Naive thymus-derived CD4-positive, alpha-beta T cell (primary cell): Measurements from ENCODE around the gene TMEM79. TPM values are rescaled to one million over a fixed set of nuclear protein-coding genes. Genes with fewer than 3 reads are reported as not detected.

Experiments
- ATAC-seq: fragments of 150-1000 bp; cut with Tn5 transposase; 2 replicates; pipeline ENCODE4 v1.10.0; 2021; ENCODE audit warnings: mild to moderate bottlenecking, moderate library complexity
- CTCF ChIA-PET: fragments of 350-600 bp; sonication (Branson Sonifier 250); formaldehyde crosslinking; loops from one replicate; lab custom pipeline; 2021; ENCODE audit warnings: antibody characterized with exemption; lab: Charles Lee
- POLR2A ChIA-PET: fragments of 350-600 bp; sonication (Branson Sonifier 250); formaldehyde crosslinking; loops from one replicate; lab custom pipeline; 2021; ENCODE audit warnings: antibody characterized with exemption, inconsistent platforms; lab: Charles Lee
- DNase-seq, 9 donors: peaks; one replicate each; pipeline versions ENCODE4 v3.0.0 to v3.0.0-alpha.2; 2020 to 2022; ENCODE audit warnings: mixed read lengths in 1 of 9
- H3K27ac ChIP-seq: one replicate; pipeline ENCODE4 v1.7.0; 2013; ENCODE audit warnings: mild to moderate bottlenecking, low read depth, low read length, moderate library complexity
- H3K27me3 ChIP-seq, 2 donors: one replicate each; pipeline ENCODE4 v1.7.0; 2013; ENCODE audit warnings: low read length in 2 of 2, mild to moderate bottlenecking in 2 of 2, moderate library complexity in 2 of 2; ENCODE audit not compliant: control insufficient read depth in 2 of 2, insufficient read depth in 2 of 2
- H3K36me3 ChIP-seq, 3 experiments: 1 replicate in 2 of 3; 2 replicates in 1 of 3; pipeline ENCODE4 v1.7.0; 2013; ENCODE audit warnings: low read length in 3 of 3, mild to moderate bottlenecking in 3 of 3, moderate library complexity in 1 of 3; ENCODE audit not compliant: insufficient read depth in 3 of 3, control insufficient read depth in 2 of 3
- H3K4me1 ChIP-seq, 2 donors: one replicate each; pipeline ENCODE4 v1.7.0; 2013; ENCODE audit warnings: low read length in 2 of 2, mild to moderate bottlenecking in 2 of 2, moderate library complexity in 1 of 2; ENCODE audit not compliant: control insufficient read depth in 2 of 2, insufficient read depth in 2 of 2
- H3K4me3 ChIP-seq: 2 replicates; pipeline ENCODE4 v1.7.0; 2013; ENCODE audit warnings: mild to moderate bottlenecking, low read length
- H3K9me3 ChIP-seq, 3 experiments: 1 replicate in 2 of 3; 2 replicates in 1 of 3; pipeline ENCODE4 v1.7.0; 2013; ENCODE audit warnings: low read length in 3 of 3; ENCODE audit not compliant: control insufficient read depth in 2 of 3
- H3K27ac Mint-ChIP-seq, 9 donors: one replicate each; pipeline ENCODE4 v1.8.0; 2020 to 2022; ENCODE audit warnings: mixed read lengths in 9 of 9, mild to moderate bottlenecking in 8 of 9, moderate library complexity in 5 of 9, inconsistent platforms in 2 of 9
- H3K27me3 Mint-ChIP-seq, 5 donors: one replicate each; pipeline ENCODE4 v1.8.0; 2021 to 2022; ENCODE audit warnings: mixed read lengths in 5 of 5, mild to moderate bottlenecking in 1 of 5
- H3K36me3 Mint-ChIP-seq, 5 donors: one replicate each; pipeline ENCODE4 v1.8.0; 2020 to 2022; ENCODE audit warnings: mixed read lengths in 5 of 5, mild to moderate bottlenecking in 3 of 5, inconsistent platforms in 1 of 5
- H3K4me1 Mint-ChIP-seq, 7 donors: one replicate each; pipeline ENCODE4 v1.8.0; 2020 to 2022; ENCODE audit warnings: mixed read lengths in 7 of 7, mild to moderate bottlenecking in 3 of 7, inconsistent platforms in 1 of 7
- H3K4me3 Mint-ChIP-seq, 10 donors: one replicate each; pipeline ENCODE4 v1.8.0; 2020 to 2022; ENCODE audit warnings: mild to moderate bottlenecking in 10 of 10, mixed read lengths in 10 of 10, moderate library complexity in 6 of 10, inconsistent platforms in 2 of 10
- H3K9me3 Mint-ChIP-seq, 11 donors: one replicate each; pipeline ENCODE4 v1.8.0; 2020 to 2022; ENCODE audit warnings: mixed read lengths in 11 of 11, mild to moderate bottlenecking in 4 of 11, inconsistent platforms in 1 of 11, moderate library complexity in 1 of 11
- intact Hi-C, 2 donors: fragments of 100-400 bp; cut with micrococcal nuclease; formaldehyde crosslinking; loops; one replicate each; pipeline ENCODE4 v1.15.1; 2023
- polyA plus RNA-seq, 2 donors: library from polyadenylated mRNA; unstranded; fragments of 300-500 nt; fragmentation: Illumina TruSeq; gene quantifications; one replicate each; pipeline ENCODE4 v1.2.3, GENCODE V29; 2021
- total RNA-seq, 6 experiments: library from RNA in 5 of 6; stranded (reverse) in 5 of 6; gene quantifications; 1 replicate in 5 of 6; 2 replicates in 1 of 6; pipeline ENCODE4 v1.2.3 and lab custom pipeline; 2021 to 2026

The TMEM79 gene
- total and polyA plus RNA-seq, 7 experiments from 2014 or later = 4.3 to 18.6 (median 9.8) TPM

DNA sequence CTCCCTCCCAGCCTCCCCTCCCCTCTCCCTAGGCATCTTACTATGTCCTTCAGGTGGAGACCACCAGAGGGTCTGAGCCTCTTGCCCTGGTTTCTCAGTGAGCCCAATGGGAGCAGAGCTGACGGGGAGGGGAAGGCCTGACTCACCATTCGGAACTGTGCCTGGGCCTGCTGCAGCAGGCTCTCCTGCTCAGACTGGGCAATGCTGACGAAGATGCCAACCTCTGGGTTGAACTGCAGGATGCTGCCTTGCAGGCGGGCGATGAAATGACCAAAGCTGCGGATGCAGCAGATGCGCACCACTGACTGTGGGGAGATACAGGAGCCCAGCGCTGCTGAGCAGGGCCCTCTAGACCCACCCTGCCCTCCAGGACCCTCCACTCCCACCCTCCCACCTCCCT lies 25.3 kb upstream of the TMEM79 start:
- H3K9me3 ChIP-seq = no peaks in the 10 kb centered on the region
- H3K4me3 Mint-ChIP-seq = no peak overlapping the region
- ATAC-seq (no peak), DNase-seq (no peak)
- POLR2A ChIA-PET = no interaction called here
- no peaks in the 10 kb centered on the region for H3K27me3 Mint-ChIP-seq
- H3K4me3 ChIP-seq = no peak overlapping the region
- peaks cover 0 to 16% (median 4%) of the 10 kb centered on the region in 7 donors for H3K4me1 Mint-ChIP-seq
- no peak overlapping the region for H3K27ac ChIP-seq
- CTCF ChIA-PET = no interaction called here
- H3K9me3 Mint-ChIP-seq = peaks cover 0 to 2% (median 0%) of the 10 kb centered on the region in 11 donors
- H3K27me3 ChIP-seq = no peaks in the 10 kb centered on the region
- peaks cover 23 to 82% (median 35%) of the 10 kb centered on the region in 3 experiments for H3K36me3 ChIP-seq
- no peak overlapping the region for H3K27ac Mint-ChIP-seq
- H3K4me1 ChIP-seq = no peaks in the 10 kb centered on the region
- intact Hi-C loops = no loop called here
- peaks cover 25 to 54% (median 27%) of the 10 kb centered on the region in 5 donors for H3K36me3 Mint-ChIP-seq

DNA sequence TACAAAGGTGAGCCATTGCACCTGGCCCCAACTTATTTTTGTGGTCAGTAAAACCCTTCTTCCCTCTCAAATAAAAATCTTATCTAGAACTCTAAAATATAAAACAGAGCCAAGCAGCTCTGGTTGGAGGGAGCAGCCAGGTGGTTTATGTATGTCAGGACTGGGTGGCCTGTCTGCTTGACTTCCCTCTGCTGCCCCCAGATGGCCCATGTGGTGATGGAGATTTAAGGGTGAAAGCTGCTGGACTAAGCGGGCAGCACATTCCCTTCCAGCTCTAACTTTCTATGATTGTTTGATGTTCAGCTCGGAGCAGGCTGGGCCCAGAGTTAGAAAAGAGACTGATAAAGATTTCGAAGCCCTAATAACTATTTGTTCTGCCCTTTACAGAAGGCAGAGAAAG lies 24.3 kb upstream of the TMEM79 start:
- Mint-ChIP-seq H3K27me3 (no peaks in the 10 kb centered on the region), H3K4me3 (no peak overlapping the region), H3K27ac (peak overlapping the region in 2 of 9 donors; percentile 21 to 26), H3K9me3 (peaks cover 0 to 2% (median 0%) of the 10 kb centered on the region in 11 donors), H3K36me3 (peaks cover 25 to 55% (median 30%) of the 10 kb centered on the region in 5 donors), H3K4me1 (peaks cover 0 to 16% (median 4%) of the 10 kb centered on the region in 7 donors)
- no peak for DNase-seq
- Histone ChIP-seq H3K27me3 (no peaks in the 10 kb centered on the region), H3K9me3 (no peaks in the 10 kb centered on the region), H3K36me3 (peaks cover 23 to 81% (median 35%) of the 10 kb centered on the region in 3 experiments), H3K4me3 (no peak overlapping the region), H3K27ac (no peak overlapping the region), H3K4me1 (no peaks in the 10 kb centered on the region)
- intact Hi-C loops = no loop called here
- CTCF ChIA-PET = no interaction called here
- POLR2A ChIA-PET = no interaction called here
- ATAC-seq = no peak

DNA sequence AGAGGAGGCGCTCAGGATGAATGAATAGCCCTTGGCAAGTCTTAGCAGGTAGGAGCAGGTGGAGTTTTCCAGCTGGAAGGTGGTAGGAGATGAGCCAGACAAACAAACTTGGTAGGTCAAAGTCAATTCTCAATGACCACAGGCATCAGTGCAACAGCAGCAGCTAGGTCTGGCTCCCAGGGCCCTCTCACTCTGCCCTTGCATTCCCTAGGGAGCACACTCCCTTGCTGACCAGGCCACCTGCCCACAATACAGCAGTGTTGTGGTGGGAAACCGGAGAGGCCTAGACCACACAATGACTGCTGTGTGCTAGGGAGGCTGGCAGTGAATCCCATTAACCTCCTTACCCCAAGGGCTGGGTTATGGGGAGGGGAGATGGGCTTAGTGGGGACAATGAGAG lies 23.2 kb upstream of the TMEM79 start:
- Mint-ChIP-seq H3K27ac (peak overlapping the region in 3 of 9 donors; percentile 15 to 75 (median 26)), H3K4me3 (no peak overlapping the region), H3K27me3 (no peaks in the 10 kb centered on the region), H3K9me3 (peaks cover 0 to 2% (median 0%) of the 10 kb centered on the region in 11 donors), H3K4me1 (peaks cover 0 to 16% (median 4%) of the 10 kb centered on the region in 7 donors), H3K36me3 (peaks cover 26 to 63% (median 36%) of the 10 kb centered on the region in 5 donors)
- intact Hi-C loops = no loop called here
- ATAC-seq (no peak), DNase-seq (no peak)
- Histone ChIP-seq H3K36me3 (peaks cover 19 to 88% (median 34%) of the 10 kb centered on the region in 3 experiments), H3K27me3 (no peaks in the 10 kb centered on the region), H3K9me3 (no peaks in the 10 kb centered on the region), H3K4me3 (no peak overlapping the region), H3K27ac (no peak overlapping the region), H3K4me1 (no peaks in the 10 kb centered on the region)
- CTCF ChIA-PET = no interaction called here
- POLR2A ChIA-PET = no interaction called here

DNA sequence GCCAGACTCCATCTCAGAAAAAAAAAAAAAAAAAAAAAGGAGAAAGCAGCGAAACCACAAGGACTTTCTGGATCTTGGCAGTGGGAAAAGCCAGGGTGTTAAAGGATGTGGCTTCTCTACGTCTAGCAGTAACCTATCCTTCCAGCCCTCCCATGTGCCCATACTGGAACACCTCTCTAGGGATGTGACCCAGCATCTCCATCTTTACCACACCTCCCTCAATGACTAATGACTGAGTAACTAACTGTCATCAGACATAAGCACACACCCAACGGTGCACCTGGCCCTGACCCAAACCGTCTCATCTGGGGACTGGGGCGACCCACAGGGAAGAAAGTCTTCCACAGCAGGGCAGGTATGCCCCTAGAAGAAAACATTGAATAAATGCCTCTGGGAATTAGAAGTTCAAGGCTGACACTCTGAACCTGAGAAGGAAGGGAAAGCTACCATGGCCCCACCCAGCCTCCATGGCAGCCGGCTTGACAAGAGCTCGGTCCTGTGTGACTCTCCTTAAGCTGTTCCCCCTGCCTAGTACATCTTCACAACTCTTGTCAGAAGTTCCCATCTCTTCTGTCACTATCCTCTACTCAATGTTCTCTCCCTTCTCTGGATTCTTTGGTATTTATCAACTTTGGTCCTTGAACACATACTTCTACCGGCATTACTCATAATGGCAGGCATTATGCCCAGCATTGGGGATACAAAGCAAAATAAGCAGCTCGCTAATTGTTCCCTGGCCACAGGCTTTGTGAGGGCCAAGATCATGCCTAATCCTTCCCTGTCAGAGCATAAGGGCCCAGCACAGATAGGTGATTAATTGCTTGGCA lies 21.5 kb upstream of the TMEM79 start:
- CTCF ChIA-PET = no interaction called here
- ATAC-seq = no peak
- H3K27ac ChIP-seq = no peak overlapping the region
- no peak overlapping the region for H3K4me3 ChIP-seq
- Mint-ChIP-seq H3K36me3 (peaks cover 29 to 75% (median 44%) of the 10 kb centered on the region in 5 donors), H3K9me3 (peaks cover 0 to 2% (median 0%) of the 10 kb centered on the region in 11 donors), H3K27ac (peak overlapping the region in 2 of 9 donors; percentile 7 to 56), H3K4me1 (peaks cover 0 to 21% (median 3%) of the 10 kb centered on the region in 7 donors), H3K4me3 (no peak overlapping the region), H3K27me3 (no peaks in the 10 kb centered on the region)
- POLR2A ChIA-PET = interaction anchor here (0.9 kb wide), 1 partner anchor 20 kb away, joined by 3 read pairs; the partner anchor contains the start of gene SMG5
- DNase-seq = no peak
- peaks cover 20 to 88% (median 35%) of the 10 kb centered on the region in 3 experiments for H3K36me3 ChIP-seq
- no peaks in the 10 kb centered on the region for H3K9me3 ChIP-seq
- H3K27me3 ChIP-seq = no peaks in the 10 kb centered on the region
- no peaks in the 10 kb centered on the region for H3K4me1 ChIP-seq
- intact Hi-C loops = no loop called here

DNA sequence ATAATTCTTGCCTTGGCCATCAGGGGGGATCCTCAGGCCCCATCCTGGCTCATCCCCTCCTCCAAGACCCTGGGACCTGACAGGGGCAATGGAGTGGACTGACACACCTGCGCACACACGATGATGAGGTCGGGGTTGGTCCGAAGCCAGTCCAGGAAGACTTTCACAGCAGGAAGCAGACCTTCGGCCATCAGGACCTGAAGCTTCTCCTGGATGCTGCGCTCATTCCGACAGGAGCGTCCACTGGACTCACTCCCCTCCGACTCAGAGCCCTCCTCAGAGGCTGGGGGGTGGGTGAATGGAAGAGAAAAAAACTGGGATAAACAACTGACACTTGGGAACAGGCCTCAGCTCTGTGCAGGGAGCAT lies 20.9 kb upstream of the TMEM79 start:
- ATAC-seq (no peak), DNase-seq (no peak)
- Mint-ChIP-seq H3K4me3 (no peak overlapping the region), H3K36me3 (peaks cover 29 to 73% (median 44%) of the 10 kb centered on the region in 5 donors), H3K27ac (no peak overlapping the region), H3K9me3 (peaks cover 0 to 2% (median 0%) of the 10 kb centered on the region in 11 donors), H3K27me3 (no peaks in the 10 kb centered on the region), H3K4me1 (peaks cover 0 to 21% (median 0%) of the 10 kb centered on the region in 7 donors)
- no peak overlapping the region for H3K27ac ChIP-seq
- H3K27me3 ChIP-seq = no peaks in the 10 kb centered on the region
- H3K36me3 ChIP-seq = peaks cover 19 to 88% (median 41%) of the 10 kb centered on the region in 3 experiments
- CTCF ChIA-PET = no interaction called here
- POLR2A ChIA-PET = no interaction called here
- no peak overlapping the region for H3K4me3 ChIP-seq
- intact Hi-C loops = no loop called here
- H3K4me1 ChIP-seq = no peaks in the 10 kb centered on the region
- no peaks in the 10 kb centered on the region for H3K9me3 ChIP-seq

DNA sequence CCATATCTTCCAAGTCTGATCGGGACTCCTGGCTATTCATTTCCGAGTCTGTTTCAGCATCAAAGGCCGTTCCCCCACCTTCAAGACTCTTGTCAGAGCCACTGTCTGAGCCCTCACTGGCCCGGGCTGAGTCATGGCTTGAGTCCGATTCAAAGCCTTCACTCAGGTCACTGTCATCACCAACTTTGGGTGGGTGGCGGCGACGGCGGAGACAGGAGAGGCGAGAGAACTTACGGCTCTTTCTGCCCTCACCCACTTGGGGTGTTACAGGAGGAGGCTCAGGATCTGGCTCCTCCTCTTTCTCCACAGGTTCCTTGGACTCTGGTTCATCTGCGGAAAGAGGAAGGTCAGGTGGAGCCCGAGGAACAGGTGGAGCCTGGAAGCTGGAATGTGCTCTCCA lies 18.1 kb upstream of the TMEM79 start:
- peaks cover 20 to 61% (median 38%) of the 10 kb centered on the region in 5 donors for H3K36me3 Mint-ChIP-seq

More for the DNA sequence above, 18.1 kb upstream of the TMEM79 start:
- Histone ChIP-seq H3K4me3 (no peak overlapping the region), H3K27ac (no peak overlapping the region), H3K36me3 (peaks cover 26 to 80% (median 31%) of the 10 kb centered on the region in 3 experiments), H3K4me1 (no peaks in the 10 kb centered on the region), H3K27me3 (no peaks in the 10 kb centered on the region), H3K9me3 (no peaks in the 10 kb centered on the region)
- no peak overlapping the region for H3K27ac Mint-ChIP-seq
- intact Hi-C loops = no loop called here
- peaks cover 0 to 9% (median 0%) of the 10 kb centered on the region in 7 donors for H3K4me1 Mint-ChIP-seq
- CTCF ChIA-PET = no interaction called here
- no peak for DNase-seq
- H3K4me3 Mint-ChIP-seq = no peak overlapping the region
- H3K9me3 Mint-ChIP-seq = peaks cover 0 to 2% (median 0%) of the 10 kb centered on the region in 11 donors
- POLR2A ChIA-PET = no interaction called here
- ATAC-seq = no peak
- H3K27me3 Mint-ChIP-seq = no peaks in the 10 kb centered on the region
